Measurements from ENCODE around the gene IBSP. TPM values are rescaled to one million over a fixed set of nuclear protein-coding genes. Genes with fewer than 3 reads are reported as not detected.

Gene IBSP
- total RNA-seq, 2 donors from 2014 or later = not detected

DNA sequence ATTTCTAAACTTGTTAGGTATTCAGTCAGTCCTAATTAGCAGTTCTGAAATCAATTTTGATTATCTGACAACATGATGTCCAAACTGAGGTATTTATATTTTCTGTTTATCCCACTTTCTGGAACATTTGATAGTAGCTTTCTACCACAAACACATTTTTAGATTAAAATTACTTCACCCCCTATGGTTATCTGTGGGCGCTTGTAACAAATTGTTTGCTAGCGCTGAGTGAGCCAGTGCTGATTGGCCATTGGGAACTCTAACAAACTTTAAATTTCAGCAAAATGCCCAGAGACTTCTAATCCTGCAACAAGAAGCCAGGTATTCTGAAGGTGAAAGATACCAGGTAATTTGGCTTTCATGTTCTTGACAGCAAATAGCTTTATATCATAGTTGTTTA is 33.3 kb downstream of the IBSP start, which contains the start of gene MEPE:
Gene MEPE (plus strand): TSS at position 301 of the 400 bp plus-strand sequence. CDS start 1,746 bp downstream, outside the sequence.
- TF ChIP-seq, protein P1, sequence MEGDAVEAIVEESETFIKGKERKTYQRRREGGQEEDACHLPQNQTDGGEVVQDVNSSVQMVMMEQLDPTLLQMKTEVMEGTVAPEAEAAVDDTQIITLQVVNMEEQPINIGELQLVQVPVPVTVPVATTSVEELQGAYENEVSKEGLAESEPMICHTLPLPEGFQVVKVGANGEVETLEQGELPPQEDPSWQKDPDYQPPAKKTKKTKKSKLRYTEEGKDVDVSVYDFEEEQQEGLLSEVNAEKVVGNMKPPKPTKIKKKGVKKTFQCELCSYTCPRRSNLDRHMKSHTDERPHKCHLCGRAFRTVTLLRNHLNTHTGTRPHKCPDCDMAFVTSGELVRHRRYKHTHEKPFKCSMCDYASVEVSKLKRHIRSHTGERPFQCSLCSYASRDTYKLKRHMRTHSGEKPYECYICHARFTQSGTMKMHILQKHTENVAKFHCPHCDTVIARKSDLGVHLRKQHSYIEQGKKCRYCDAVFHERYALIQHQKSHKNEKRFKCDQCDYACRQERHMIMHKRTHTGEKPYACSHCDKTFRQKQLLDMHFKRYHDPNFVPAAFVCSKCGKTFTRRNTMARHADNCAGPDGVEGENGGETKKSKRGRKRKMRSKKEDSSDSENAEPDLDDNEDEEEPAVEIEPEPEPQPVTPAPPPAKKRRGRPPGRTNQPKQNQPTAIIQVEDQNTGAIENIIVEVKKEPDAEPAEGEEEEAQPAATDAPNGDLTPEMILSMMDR (IDR thresholded peaks at IDR 0.05) = no peak
- Histone ChIP-seq H3K4me3 (no peak within 1 kb of the TSS), H3K4me1 (no peaks in the 10 kb centered on the region), H3K9me3 (no peaks in the 10 kb centered on the region), H3K27ac (no peak within 1 kb of the TSS), H3K36me3 (no peaks in the 10 kb centered on the region), H3K27me3 (no peaks in the 10 kb centered on the region)
- no peak for DNase-seq (ENCODE audit: low spot score)

GRCh38 chr4:87834401-87834800 is 35.0 kb downstream of the IBSP start:
- Histone ChIP-seq H3K27ac (no peak overlapping the region), H3K27me3 (no peaks in the 10 kb centered on the region), H3K4me3 (no peak overlapping the region), H3K9me3 (no peaks in the 10 kb centered on the region), H3K36me3 (no peaks in the 10 kb centered on the region), H3K4me1 (peaks cover 0 to 5% of the 10 kb centered on the region in 2 donors)
- DNase-seq (ENCODE audit: low spot score) = no peak
- TF ChIP-seq, protein P1 (IDR thresholded peaks at IDR 0.05) = no peak

DNA sequence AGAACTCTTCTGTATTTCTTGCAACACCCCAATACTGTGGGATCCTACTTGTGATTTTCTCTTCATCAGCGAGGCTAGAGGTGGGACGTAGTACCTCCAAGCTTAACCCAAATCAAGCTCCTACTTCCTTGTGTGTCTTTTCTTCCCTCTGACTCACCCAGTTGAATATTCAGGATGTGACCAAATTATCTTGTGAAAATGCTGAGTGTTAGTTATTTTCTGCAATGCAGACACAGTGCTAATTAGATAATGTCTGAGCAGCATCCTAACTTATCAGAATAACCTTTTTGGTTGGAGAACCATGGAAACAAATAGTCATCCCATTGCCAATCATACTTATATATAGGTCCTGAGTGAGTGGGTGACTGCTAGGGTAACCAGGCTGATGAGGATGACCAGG is 35.8 kb downstream of the IBSP start:
- TF ChIP-seq, protein P1 (IDR thresholded peaks at IDR 0.05) = no peak
- H3K27ac ChIP-seq = no peak overlapping the region
- no peak for DNase-seq (ENCODE audit: low spot score)
- no peaks in the 10 kb centered on the region for H3K27me3 ChIP-seq
- H3K9me3 ChIP-seq = no peaks in the 10 kb centered on the region
- H3K36me3 ChIP-seq = no peaks in the 10 kb centered on the region
- H3K4me3 ChIP-seq = no peak overlapping the region
- H3K4me1 ChIP-seq = peaks cover 0 to 5% of the 10 kb centered on the region in 2 donors

DNA sequence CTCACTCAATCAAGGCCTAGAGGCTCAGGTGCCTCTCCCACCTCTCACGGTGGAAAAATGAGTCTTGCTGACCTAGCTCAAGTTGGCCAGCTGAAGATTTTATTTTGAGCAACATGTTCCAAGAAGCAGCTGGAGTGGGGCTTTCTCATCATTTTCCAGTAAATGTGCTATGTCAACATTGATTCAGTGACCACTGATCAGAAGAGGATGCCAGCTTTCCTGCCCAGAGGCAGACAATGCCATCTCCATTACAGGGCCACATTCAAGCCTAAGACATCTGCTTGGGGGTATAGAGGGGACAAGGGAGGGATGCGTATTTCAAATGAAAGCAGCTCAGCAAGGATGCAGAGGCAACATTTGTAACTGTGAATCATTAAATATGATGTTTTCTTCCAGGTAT is 36.4 kb downstream of the IBSP start:
- TF ChIP-seq, protein P1 (IDR thresholded peaks at IDR 0.05) = no peak
- Histone ChIP-seq H3K27ac (no peak overlapping the region), H3K4me3 (no peak overlapping the region), H3K27me3 (no peaks in the 10 kb centered on the region), H3K36me3 (no peaks in the 10 kb centered on the region), H3K4me1 (peaks cover 0 to 5% of the 10 kb centered on the region in 2 donors), H3K9me3 (no peaks in the 10 kb centered on the region)
- no peak for DNase-seq (ENCODE audit: low spot score)

DNA sequence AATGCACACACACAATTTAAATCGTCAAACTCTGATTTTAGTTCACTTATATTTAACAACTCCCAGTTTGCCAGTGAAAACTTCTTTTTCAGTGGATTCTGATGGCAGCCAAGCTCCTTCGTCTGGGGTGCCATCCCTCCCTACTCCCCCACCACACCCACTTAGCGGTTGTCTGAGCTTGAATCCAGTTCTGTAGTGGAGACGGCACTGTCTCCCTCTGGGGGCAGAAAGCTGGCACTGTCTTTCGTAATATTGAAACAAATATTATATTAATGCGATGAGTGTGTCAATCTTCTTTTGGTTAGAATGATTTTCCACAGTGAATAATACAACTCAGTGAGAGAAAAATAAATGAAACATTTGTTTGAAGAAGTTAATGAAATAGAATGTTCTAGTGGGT is 38.9 kb downstream of the IBSP start:
- H3K9me3 ChIP-seq = no peaks in the 10 kb centered on the region
- H3K27ac ChIP-seq = no peak overlapping the region
- TF ChIP-seq, protein P1 (IDR thresholded peaks at IDR 0.05) = peak in 1 of 2 donors; percentile 40
- no peak overlapping the region for H3K4me3 ChIP-seq
- no peaks in the 10 kb centered on the region for H3K36me3 ChIP-seq
- no peak for DNase-seq (ENCODE audit: low spot score)
- H3K27me3 ChIP-seq = no peaks in the 10 kb centered on the region
- H3K4me1 ChIP-seq = peaks cover 0 to 5% of the 10 kb centered on the region in 2 donors

All from right atrium auricular region (tissue), 2 donors.